ENCODE measurements around the gene GTF3A.

DNA sequence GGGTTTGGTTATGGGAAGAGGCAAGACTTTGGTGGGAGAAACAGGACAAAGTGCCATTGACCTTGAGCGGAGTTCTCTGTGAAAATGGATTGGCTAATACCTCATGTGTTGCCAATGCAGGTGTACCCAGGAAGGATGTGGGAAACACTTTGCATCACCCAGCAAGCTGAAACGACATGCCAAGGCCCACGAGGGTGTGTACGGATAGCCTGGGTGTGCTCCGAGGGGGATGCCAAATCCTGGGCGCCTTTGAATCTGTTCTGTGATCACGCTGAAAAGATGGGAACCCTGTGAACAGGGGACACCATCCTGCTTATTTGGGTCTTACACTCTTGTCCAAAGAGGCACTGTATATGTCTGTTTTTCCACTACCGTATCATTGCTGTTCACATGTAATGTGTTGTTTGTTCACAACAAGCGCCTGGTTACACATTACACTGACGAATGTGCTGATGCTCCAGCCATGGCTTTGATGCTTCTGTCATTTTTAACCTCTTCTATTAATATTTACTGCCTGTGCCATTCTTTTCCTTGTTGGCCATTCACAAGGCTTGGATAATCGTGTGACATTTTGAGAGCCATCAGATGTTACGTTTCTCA lies 8.3 kb downstream of the GTF3A start:
- no peak for TF ChIP-seq POLR2A (IDR thresholded peaks at IDR 0.05)
- TF ChIP-seq, protein P1, sequence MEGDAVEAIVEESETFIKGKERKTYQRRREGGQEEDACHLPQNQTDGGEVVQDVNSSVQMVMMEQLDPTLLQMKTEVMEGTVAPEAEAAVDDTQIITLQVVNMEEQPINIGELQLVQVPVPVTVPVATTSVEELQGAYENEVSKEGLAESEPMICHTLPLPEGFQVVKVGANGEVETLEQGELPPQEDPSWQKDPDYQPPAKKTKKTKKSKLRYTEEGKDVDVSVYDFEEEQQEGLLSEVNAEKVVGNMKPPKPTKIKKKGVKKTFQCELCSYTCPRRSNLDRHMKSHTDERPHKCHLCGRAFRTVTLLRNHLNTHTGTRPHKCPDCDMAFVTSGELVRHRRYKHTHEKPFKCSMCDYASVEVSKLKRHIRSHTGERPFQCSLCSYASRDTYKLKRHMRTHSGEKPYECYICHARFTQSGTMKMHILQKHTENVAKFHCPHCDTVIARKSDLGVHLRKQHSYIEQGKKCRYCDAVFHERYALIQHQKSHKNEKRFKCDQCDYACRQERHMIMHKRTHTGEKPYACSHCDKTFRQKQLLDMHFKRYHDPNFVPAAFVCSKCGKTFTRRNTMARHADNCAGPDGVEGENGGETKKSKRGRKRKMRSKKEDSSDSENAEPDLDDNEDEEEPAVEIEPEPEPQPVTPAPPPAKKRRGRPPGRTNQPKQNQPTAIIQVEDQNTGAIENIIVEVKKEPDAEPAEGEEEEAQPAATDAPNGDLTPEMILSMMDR (IDR thresholded peaks at IDR 0.05 in 4 of 5, conservative IDR thresholded peaks at IDR 0.05 in 1 of 5), result no peak
